Measurements from ENCODE around the gene KIF1A. TPM values are rescaled to one million over a fixed set of nuclear protein-coding genes. Genes with fewer than 3 reads are reported as not detected.

KIF1A gene
- total RNA-seq, 1 experiment from 2014 or later, result not detected

DNA sequence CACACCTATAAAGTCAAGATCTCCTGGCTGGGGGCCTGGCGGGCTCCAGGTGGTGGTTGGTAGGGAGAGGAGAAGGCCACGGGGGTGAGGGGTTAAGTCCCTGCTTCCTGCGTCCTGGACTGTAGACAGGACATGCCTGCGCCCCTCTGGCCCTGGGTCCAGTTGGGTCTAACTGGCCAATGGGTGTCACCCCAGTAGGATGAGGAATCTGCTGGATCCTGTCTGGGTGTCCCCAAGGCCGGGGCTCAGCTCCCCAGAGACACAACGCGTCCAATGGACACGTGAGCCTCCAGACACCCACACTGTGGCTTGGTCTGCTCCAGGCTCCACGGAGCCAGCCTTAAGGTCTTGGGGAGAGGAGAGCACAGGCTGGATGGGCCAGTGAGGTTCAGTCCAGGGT lies 108.7 kb downstream of the KIF1A start:
- BruUV-seq (replicated peaks), result no TSS peak
- Histone ChIP-seq H3K9me3 (ENCODE audit: insufficient read depth, low read depth) (no peaks in the 10 kb centered on the region), H3K36me3 (ENCODE audit: low read depth) (no peaks in the 10 kb centered on the region), H4K20me1 (ENCODE audit: insufficient read depth) (no peaks in the 10 kb centered on the region; the same call in 1 of the 2 replicates), H3K4me3 (no peak overlapping the region), H2AFZ (no peak overlapping the region), H3K27ac (no peak overlapping the region), H3K27me3 (ENCODE audit: insufficient read depth, low read depth) (peaks cover 98% of the 10 kb centered on the region), H3K9me2 (ENCODE audit: insufficient read depth) (no peaks in the 10 kb centered on the region), H3K79me2 (ENCODE audit: low read depth) (no peaks in the 10 kb centered on the region), H3K4me2 (no peak overlapping the region), H3F3A (ENCODE audit: insufficient read depth, low read depth) (no peaks in the 10 kb centered on the region), H3K4me1 (replicated peaks; ENCODE audit: insufficient read depth) (no peaks in the 10 kb centered on the region)
- TF ChIP-seq, protein P1, sequence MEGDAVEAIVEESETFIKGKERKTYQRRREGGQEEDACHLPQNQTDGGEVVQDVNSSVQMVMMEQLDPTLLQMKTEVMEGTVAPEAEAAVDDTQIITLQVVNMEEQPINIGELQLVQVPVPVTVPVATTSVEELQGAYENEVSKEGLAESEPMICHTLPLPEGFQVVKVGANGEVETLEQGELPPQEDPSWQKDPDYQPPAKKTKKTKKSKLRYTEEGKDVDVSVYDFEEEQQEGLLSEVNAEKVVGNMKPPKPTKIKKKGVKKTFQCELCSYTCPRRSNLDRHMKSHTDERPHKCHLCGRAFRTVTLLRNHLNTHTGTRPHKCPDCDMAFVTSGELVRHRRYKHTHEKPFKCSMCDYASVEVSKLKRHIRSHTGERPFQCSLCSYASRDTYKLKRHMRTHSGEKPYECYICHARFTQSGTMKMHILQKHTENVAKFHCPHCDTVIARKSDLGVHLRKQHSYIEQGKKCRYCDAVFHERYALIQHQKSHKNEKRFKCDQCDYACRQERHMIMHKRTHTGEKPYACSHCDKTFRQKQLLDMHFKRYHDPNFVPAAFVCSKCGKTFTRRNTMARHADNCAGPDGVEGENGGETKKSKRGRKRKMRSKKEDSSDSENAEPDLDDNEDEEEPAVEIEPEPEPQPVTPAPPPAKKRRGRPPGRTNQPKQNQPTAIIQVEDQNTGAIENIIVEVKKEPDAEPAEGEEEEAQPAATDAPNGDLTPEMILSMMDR (conservative IDR thresholded peaks at IDR 0.05), result no peak
- no peak for TF ChIP-seq EZH2 (IDR thresholded peaks at IDR 0.05; ENCODE audit: low read depth)
- POLR2A ChIA-PET (ENCODE audit: unreplicated experiment), result interaction anchor here (0.7 kb wide), 1 partner anchor 197 kb away, joined by 3 read pairs; no protein-coding TSS in a partner anchor
- CTCF ChIA-PET, result no interaction called here
- intact Hi-C loops (cut with micrococcal nuclease; ENCODE audit: unreplicated experiment), result no loop called here
- DNase-seq, result no peak

DNA sequence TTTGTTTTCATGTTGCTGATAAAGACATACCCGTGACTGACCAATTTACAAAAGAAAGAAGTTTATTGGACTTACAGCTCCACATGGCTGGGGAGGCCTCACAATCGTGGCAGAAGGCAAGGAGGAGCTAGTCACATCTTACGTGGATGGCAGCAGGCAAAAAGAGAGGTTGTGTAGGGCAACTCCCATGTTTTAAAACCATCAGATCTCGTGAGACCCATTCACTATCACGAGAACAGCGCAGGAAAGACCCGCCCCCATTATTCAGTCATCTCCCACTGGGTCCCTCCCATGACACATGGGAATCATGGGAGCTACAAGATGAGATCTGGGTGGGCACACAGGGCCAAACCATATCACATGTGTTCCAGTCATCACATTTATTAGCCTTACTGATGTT lies 111.6 kb downstream of the KIF1A start:
- Histone ChIP-seq H3K27me3 (ENCODE audit: insufficient read depth, low read depth) (peaks cover 97% of the 10 kb centered on the region), H3K4me2 (no peak overlapping the region), H4K20me1 (ENCODE audit: insufficient read depth) (no peaks in the 10 kb centered on the region; the same call in 1 of the 2 replicates), H3K36me3 (ENCODE audit: low read depth) (no peaks in the 10 kb centered on the region), H3K79me2 (ENCODE audit: low read depth) (no peaks in the 10 kb centered on the region), H3K4me3 (no peak overlapping the region), H3K27ac (no peak overlapping the region), H3K9me2 (ENCODE audit: insufficient read depth) (no peaks in the 10 kb centered on the region), H3F3A (ENCODE audit: insufficient read depth, low read depth) (no peaks in the 10 kb centered on the region), H2AFZ (no peak overlapping the region), H3K9me3 (ENCODE audit: insufficient read depth, low read depth) (no peaks in the 10 kb centered on the region), H3K4me1 (replicated peaks; ENCODE audit: insufficient read depth) (no peaks in the 10 kb centered on the region)
- ChIA-PET POLR2A (ENCODE audit: unreplicated experiment) (no interaction called here), CTCF (no interaction called here)
- DNase-seq, result no peak
- no peak for TF ChIP-seq EZH2 (IDR thresholded peaks at IDR 0.05; ENCODE audit: low read depth)
- TF ChIP-seq, protein P1 (conservative IDR thresholded peaks at IDR 0.05), result no peak
- BruUV-seq (replicated peaks), result no TSS peak
- intact Hi-C loops (cut with micrococcal nuclease; ENCODE audit: unreplicated experiment), result loop anchor here (10.0 kb wide), 1 partner anchor 194 kb away; no protein-coding TSS in a partner anchor

DNA sequence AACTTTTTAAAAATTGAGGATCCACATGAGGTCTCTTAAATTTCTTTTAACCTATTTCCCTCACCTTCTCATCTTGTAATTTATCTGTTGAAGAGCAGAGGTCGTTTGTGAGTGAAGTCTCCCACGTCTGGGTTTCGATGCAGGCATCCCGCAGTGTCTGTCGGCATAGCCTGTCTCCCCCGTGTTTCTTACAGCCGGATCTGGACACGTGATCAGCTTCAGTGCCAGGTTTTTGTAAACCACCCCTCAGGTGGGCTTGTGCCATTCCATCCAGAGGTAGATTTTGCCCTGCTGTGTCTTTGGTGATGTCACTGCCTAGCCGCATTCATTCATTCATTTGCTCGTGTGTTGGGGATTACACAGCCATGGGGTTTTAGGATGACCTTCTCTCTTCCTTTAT lies 112.2 kb downstream of the KIF1A start:
- Histone ChIP-seq H3K9me3 (ENCODE audit: insufficient read depth, low read depth) (no peaks in the 10 kb centered on the region), H4K20me1 (ENCODE audit: insufficient read depth) (no peaks in the 10 kb centered on the region; the same call in 1 of the 2 replicates), H3K4me3 (no peak overlapping the region), H3K9me2 (ENCODE audit: insufficient read depth) (no peaks in the 10 kb centered on the region), H3K4me1 (replicated peaks; ENCODE audit: insufficient read depth) (no peaks in the 10 kb centered on the region), H3K4me2 (no peak overlapping the region), H3K79me2 (ENCODE audit: low read depth) (no peaks in the 10 kb centered on the region), H3F3A (ENCODE audit: insufficient read depth, low read depth) (no peaks in the 10 kb centered on the region), H3K27ac (no peak overlapping the region), H2AFZ (no peak overlapping the region), H3K27me3 (ENCODE audit: insufficient read depth, low read depth) (peaks cover 97% of the 10 kb centered on the region), H3K36me3 (ENCODE audit: low read depth) (no peaks in the 10 kb centered on the region)
- no peak for DNase-seq
- POLR2A ChIA-PET (ENCODE audit: unreplicated experiment), result interaction anchor here (0.6 kb wide), 1 partner anchor 199 kb away, joined by 3 read pairs; no protein-coding TSS in a partner anchor
- intact Hi-C loops (cut with micrococcal nuclease; ENCODE audit: unreplicated experiment), result loop anchor here (10.0 kb wide), 1 partner anchor 193 kb away; no protein-coding TSS in a partner anchor
- BruUV-seq (replicated peaks), result no TSS peak
- no peak for TF ChIP-seq EZH2 (IDR thresholded peaks at IDR 0.05; ENCODE audit: low read depth)
- TF ChIP-seq, protein P1 (conservative IDR thresholded peaks at IDR 0.05), result no peak
- CTCF ChIA-PET, result no interaction called here
